HG02970 (cell line): ENCODE measurements around the gene CACNA1C.

Experiments
- ATAC-seq: cut with Tn5 transposase; IDR thresholded peaks from one replicate; pipeline ENCODE4 v1.9.1; 2021; ENCODE audit warnings: mild to moderate bottlenecking, moderate library complexity, moderate number of reproducible peaks; ENCODE audit not compliant: unreplicated experiment, low FRiP score

CACNA1C gene

DNA sequence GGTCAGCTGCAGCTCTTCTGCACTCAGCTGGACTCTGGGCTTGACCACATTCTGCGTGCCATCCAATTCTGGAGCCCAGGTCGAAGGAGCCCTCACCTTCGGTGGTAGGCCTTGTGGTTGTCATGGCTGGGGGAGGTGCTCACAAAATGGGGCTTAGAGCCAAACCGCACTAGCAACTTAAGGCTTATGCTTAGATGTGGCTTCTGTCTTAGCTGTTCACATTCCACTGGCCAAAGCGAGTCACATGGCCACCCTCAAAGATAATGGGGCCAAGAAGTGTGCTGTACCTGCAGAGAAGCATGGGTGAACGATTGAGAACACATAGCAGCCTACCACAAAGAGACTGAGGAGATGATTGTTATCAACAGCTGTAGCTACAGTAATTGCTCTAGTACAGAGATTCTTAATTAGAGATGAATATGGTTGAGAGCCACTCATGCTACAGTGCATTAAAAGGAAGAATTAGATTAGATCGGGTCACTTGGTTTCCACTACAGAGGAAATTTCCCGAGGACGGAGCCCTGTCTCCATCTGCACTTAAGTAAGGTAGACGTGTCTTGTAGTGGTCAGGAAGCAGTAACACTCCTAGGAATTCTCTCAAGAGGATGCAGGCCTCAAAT lies 407.4 kb downstream of the CACNA1C start:
- no peak for ATAC-seq

DNA sequence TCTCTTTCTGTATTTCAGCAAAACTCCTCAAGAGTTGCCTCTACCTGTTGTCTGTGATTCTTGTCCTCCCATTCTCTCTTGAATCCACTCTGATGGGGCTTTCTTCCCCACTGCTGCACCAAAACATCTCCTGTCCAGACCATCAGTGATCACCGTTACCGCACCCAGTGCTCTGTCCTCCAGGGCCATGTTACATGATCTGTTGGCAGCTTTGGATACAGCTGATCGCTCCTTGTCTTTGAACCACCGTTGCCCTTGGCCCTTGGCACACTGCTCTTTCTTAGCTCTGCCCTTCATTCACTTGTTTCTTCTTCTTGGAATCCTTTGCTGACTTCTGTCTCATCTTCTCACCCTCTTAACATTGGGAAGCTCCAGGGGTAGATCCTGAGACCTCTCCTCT lies 408.3 kb downstream of the CACNA1C start:
- no peak for ATAC-seq

DNA sequence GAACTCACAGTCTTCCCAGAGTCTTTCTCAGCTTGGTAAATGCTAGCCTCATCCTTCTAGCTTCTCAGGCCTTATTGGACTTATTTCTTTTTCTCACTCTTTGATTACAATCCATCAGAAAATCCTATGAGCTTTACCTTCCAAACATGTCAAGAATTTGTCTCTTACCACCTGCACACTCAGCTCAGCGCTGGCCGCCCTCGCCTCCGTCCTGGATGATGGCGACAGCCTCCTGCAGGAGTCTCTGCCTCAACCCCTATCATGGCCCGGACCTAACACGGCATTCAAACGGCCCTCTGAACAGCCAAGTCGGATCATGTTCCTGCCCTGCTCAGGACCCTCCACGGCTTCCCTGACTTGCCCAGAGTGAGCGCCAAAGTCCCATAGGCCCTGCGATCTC lies 408.9 kb downstream of the CACNA1C start:
- no peak for ATAC-seq

DNA sequence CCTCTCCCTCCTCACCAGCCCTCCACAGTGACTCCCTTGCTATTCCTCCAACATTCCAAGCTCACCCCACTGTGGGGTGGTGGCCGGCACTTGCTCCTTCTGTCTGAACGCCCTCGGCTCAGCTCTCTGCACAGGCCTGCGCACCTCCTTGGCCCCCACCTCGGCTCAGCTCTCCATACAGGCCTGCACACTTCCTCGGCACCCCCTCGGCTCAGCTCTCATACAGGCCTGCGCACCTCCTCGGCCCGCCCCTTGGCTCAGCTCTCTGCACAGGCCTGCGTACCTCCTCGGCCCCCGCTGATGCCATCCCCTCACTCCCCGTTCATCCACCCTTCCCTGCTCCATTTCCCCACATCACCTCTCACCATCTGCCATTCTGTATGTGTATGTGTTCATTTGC lies 409.3 kb downstream of the CACNA1C start:
- no peak for ATAC-seq

DNA sequence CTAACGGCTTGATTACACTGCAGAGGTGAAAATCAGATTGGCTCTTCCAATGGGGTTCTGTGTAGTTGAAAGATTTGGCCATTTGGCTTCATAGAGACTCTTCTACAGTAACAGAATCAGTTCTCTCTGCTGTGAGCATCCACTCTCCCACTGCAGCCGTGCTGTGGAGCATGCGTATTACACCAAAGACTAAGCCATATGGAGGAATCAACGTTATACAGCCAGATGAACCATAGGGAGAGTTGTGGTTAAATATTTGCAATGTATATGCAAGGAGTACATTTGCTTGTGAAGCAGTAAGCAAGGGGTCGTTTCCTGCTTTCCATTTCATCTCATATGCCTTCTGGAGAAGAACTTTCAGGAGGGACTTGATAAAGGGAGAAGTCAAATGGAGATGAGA lies 410.9 kb downstream of the CACNA1C start:
- ATAC-seq = no peak

DNA sequence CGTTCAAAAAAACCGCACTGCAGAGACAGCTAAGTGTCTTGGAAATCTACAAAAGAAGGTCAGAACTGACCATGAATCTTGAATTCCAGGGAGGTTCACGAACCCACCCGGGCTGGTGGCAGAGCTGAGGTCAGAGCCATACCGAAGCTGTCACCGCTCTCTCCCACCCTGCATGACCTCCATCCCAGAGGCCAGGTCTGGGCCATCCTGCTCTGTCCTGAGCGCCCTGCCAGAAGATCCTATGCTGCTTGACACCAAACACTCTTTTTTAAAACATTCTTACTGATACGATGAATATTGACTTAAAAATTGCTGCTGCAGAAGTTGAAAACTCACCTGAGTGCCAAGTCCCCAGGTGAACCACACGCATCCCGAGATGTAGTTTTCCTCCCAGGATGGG lies 412.9 kb downstream of the CACNA1C start:
- no peak for ATAC-seq

DNA sequence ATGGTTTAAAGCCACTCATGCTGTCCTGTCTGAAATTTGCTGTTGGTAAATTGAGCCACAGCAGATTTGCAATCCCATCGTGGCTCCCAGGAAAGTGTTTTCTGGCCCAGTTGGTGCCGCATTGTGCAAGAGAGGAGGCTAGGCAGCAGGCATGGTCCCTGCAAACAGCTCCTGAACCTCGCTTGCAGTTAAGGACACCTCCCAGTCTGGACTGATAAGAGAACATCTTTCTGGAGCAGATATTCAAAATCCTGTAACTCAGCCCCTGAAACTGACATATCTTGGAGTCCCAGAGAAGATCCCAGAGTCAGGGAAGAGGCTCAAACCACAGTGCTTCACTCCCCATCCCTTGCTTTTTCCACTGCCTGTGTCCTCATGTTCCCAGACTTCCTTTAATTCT lies 413.4 kb downstream of the CACNA1C start:
- no peak for ATAC-seq

DNA sequence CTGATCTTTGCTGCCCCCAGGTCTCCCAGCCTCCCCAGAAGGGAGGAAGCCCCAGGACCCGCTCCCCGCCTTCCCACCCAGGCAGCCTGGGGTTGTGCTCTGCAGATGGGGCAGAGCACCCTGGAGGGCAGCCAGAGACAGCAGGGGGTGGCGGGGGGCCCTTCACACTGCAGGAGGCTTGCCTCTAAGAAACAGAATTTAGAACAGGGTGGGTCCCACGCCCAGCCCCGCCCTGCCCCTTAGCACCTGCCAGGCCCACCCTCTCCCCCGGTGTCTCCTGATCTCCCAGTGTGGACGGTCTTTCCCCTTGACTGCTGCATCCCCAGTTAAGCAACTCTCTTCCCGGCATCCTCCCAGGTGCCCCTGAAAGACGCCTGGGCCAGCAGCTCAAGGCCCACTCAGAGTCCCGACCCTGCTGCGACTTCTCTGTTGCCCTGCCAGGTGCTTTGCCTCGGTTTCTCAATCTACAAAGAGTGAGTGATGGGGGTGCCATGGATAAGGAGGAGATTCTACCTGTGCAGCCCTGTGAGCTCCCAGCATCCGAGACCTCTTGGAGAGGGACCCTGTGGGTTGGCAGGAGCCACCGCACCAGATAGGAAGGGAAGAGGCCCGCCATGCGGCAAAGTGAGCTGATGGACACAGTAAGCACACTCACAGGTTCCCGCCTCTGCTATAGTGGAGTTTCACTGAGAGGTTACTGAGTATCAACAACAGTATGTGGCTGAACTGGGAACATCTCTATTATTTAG lies 414.8 kb downstream of the CACNA1C start:
- ATAC-seq = no peak

DNA sequence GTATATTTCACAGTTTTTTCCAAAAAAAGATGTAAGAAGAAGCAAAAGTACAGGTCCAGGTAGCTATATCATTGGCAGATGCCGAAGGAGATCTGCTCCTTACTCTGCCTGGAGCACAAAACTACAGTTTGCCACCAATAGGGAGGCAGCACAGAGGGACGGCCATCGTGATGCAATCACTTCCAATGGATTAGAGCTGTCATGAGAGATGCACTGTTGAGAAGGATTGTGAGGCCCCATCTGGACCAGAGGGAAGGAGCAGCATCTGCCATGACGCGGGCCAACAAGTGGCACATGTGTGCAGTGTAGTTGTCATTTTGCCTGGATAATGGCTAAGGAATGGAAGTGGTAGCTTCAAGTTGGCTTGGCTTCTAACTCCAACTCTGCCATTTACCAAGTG lies 423.2 kb downstream of the CACNA1C start:
- no peak for ATAC-seq

DNA sequence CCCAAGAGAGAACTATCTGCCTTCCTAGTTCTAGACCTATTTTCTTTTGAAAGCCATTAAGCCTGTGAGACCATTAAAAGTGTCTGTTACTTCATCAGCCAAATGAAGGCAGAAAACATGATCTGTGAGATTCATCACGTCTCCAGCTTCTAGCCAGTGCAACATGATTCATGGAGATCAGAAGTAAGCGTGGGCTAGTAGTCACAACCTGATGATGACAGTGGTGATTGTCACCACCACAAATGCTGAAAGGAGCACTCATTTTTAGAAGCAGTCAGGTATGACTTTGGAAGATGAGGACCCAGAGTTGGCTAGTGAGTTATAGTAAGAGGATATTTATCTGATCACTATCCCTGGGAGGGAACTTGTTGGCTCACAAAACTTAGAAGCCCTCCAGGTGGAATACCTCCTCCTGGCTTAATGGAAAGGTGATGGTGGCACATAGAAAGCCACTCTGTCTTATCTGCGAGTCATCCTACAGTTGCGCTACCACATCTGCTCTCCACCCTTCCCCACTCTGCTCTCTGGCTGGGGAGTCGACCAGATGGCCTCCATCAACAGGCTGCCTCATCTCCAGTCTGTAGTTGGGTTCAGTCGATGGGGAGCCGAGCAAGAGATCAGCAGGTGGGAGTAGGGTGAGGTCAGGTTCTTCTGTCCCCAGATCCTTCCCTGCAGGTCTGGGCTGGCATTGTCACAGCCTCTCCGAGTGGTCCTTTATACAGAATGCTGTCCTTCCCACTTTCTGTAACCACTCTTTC lies 424.4 kb downstream of the CACNA1C start:
- no peak for ATAC-seq

DNA sequence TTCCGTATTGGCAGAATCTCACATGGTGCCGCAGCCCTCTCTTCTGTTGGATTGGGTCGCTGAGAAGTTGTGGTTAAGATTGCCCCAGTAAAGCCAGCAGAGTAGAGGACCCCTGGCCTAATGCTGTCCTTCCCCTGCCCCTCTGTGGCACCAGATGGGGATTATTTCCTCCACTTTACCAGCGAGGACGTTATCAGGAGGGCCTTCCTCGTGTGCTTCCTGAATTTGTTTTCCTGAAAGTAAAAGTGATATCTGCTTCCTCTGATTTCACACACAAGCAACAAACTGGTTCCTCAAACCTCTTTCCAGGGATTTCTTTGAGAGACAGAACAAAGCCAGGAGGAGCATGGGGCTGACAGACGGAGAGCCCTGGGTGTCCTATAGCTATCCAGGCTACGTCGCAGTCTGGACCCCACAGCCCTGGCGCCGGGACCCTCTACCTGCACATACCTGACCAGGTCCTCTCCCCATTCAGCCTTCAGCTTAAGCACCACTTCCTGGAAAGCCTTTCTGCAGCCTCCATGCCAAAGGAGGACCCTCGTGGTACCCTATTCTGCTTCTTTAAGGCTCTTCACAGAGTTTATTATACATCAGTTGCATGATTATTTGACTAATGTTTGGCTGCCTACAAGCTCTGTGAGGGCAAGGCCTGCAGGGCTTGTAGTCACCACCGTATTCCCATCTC lies 427.2 kb downstream of the CACNA1C start:
- no peak for ATAC-seq

DNA sequence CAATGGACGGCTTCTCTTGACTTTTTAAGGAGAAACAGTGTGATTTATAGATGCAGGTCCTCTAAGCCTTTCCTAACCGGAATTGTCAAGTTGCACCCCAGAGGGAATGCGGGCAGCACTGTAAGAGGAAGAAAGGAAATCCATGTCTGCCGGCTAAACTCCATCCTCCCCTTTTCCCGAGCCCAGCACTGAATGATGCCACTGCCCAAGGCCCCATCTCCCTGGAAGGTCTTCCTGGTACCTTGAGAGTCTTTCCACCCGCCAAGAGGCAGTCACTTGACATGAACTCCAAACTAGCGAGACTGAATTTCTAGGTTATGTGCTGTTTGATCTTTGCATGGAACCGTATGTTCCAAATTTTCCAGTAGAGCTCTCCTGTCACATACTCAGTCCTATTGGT lies 428.6 kb downstream of the CACNA1C start:
- ATAC-seq = no peak

DNA sequence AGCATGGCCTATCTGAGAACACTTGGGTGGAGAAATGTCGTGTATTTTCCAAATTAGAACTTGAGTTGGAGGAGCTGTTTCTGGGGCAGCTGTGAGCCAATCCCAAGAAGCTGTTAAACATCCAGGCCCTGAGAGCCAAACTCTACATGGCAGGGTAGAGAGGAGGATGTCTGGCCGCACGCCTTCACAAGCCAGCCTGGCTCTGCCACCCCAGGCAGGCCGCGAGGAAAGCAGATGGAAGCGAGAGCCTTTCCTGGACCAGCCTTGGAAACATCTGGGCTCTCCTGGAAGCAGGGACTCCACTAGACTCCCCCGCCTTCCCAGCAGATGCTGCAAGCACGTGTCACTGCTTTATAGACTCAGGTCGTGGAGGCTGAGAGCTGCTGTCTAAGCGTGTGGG lies 429.2 kb downstream of the CACNA1C start:
- no peak for ATAC-seq

DNA sequence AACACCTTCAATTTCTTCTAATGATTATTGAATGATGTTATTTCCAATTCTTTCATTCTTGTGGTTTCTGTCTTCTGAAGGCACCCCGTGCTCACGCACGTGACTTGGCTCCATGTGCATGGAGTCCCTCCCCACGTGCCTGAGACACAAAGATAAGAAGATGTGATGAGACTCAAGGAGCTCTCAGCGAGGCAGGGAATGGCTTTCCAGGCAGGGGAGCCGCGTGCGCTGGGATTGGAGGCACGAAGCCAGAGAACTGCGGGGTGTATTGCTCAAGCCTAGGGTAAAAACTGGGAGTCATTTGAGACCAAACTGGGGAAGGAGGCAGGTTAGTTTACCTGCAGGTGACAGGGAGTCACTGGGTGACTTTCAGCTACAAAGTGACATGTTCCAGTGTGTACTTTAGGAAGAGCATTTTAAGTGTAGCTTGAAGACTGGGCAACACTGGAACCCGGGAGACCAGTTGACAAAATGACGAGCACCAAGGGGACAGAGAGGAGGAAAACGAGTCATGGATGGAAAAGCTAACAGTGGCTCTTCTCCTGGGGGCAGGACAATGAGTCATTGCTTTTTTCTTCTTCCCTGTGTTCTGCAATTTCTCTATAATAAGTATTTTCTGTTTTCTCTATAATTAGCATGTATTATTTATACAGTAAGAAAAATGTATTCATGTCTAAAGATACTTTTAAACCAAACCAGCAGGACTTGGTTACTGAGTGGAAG lies 430.3 kb downstream of the CACNA1C start:
- no peak for ATAC-seq

DNA sequence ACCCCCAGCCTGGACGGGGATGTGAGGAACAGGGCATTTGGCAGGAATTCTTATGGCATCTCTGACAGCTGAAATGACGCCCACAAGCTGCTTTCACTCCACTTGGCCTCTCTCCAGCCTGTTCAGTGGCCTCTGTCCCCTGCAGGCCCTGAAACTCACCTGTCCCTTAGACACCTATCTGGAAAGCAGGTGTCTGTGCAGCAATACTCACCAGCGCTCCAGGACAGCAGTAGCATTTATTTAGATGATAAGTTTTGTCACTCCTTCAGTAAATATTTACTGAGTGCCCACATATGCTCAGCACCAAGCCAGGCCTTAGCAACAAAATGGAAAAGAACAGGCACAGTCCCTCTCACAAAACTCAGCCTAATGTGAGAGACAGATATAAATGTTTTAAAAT lies 430.9 kb downstream of the CACNA1C start:
- ATAC-seq = no peak

DNA sequence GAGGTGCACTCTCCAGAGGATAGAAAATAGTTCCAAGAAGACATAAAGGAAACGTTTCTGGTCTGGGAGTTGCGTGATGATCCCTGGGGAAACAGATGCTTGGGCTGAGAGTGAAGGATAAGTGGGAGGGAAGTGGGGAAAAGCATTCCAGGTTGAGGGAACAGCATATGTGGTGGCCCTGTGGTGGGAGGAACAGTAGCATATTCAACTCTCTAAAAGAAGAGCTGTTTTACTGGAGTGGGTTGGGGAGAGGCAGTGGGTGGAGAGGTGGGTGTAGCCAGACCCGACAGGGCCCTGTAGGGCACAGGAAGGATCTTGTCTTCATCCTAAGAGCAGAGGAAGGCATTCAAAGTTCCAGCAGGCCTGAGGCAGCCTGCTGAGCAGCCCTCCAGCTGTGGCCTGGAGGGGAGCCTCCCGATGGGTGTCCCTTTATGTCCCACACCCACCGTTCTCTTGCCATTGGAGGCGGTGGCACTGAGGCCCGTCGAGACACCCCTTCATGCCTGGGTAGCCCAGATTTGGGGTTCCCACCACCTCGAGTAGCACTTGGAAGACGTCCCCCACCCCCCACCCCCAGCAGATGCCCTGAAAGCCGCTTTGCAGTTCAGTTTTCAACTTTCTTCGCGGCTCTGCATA lies 431.5 kb downstream of the CACNA1C start:
- ATAC-seq = no peak

DNA sequence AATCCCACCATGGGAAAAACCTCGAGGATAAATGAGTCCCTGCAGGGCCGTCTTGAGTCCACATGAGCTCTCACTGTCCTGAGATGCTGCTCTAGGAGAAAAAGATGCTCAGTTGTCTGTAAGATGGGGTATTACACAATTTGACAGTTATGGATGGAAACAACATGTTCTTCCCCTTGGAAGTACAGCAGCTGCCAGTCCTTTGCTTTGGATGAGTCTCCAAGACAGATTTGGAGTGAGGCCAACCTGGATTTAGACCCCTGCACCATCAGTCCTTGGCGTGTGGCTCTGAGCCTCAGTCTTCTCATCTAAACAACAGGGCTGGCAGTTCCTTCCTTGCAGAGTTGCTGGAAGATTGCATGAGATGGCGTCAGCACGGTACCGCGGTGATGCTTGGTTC lies 432.9 kb downstream of the CACNA1C start:
- ATAC-seq = no peak

DNA sequence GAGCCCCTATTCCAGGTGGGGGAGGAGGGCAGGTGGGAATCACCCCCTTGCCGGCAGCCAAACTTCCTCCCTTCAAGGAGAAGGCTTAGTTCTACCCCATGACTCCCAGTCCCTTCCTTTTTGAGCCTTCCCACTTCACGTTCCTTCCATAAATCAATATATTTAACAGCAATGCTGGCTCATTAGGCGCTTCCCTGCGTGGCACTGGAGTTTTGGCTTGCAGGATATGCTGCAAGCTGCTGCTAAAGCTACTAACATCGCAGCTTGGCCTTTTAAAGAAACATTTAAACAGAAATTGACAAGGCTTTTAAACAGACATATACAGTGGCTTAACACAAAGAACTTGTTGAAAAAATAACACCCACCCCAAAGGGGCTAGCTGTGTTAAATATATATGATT lies 434.0 kb downstream of the CACNA1C start:
- ATAC-seq = no peak

DNA sequence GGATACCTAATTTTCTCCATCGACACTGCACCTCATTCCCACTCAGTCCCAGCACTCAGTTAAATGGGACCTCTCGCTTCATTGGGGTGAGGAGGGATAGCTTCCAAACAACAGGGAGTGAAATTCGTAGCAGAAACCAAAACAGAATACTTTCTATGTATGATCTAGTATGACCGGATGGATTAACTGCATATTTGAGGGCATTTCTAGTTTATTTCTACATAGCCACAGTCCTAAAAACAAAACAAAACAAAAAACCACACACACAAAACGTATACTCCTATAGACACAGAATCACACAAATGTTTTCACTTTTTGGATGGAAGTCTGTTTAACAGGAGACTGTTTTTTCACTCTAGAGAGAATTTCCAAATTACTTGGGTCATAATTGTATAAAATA lies 434.5 kb downstream of the CACNA1C start:
- ATAC-seq = no peak

DNA sequence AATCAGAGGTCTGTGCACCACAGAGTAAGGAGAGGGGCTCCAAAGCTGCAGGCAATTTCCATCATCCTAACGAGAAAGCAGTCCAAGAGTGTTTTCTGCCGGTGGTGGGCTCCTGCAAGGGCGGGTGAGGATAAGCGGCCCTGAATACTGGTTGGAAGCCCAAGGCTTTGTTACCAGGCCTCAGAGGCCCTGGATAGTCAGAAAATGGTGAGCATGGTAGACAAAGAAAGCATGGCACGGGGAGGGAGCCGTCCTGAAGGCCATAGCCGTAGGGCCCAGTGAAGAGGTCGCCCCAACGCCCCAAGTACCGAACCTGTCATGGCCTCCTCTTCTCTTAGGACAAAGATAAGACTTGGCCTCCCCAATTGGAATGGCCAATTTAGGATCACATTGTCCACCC lies 435.3 kb downstream of the CACNA1C start:
- ATAC-seq = no peak
